HTERT RPE-1 (cell line): ENCODE data around the gene ANKAR.
"Not testable (repeated sequence)": the region's sequence is repeated elsewhere in the genome, so short reads cannot be mapped to it uniquely, and the experiment has no call there.

Experiments used
- in situ Hi-C: fragments of 300-500 bp; cut with MboI; formaldehyde crosslinking; loops from 4 replicates; pipeline ENCODE4 v1.14.3; 2020; ENCODE audit warnings: low sequenced_read_pairs

The ANKAR gene

DNA sequence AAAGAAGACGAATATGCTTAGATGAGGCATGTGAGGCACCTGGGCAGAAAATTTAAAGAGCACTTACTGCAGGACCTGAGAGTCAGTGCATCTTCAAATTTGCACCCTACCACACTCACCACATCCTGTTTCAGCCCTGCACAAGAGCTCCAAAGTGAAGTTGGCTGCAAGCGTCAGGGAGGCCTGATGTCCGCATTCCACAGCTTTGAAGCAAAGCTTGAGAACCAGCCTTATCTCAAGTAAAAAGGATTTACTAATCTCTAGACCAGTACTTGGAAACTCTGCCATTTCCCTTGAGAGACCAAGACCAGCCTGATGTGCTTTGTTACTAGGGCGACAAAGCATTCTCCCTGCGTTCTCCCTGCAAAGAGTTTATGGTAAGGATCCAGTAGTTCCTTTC is 16.6 kb upstream of the ANKAR start:
- in situ Hi-C loops = no loop called here

DNA sequence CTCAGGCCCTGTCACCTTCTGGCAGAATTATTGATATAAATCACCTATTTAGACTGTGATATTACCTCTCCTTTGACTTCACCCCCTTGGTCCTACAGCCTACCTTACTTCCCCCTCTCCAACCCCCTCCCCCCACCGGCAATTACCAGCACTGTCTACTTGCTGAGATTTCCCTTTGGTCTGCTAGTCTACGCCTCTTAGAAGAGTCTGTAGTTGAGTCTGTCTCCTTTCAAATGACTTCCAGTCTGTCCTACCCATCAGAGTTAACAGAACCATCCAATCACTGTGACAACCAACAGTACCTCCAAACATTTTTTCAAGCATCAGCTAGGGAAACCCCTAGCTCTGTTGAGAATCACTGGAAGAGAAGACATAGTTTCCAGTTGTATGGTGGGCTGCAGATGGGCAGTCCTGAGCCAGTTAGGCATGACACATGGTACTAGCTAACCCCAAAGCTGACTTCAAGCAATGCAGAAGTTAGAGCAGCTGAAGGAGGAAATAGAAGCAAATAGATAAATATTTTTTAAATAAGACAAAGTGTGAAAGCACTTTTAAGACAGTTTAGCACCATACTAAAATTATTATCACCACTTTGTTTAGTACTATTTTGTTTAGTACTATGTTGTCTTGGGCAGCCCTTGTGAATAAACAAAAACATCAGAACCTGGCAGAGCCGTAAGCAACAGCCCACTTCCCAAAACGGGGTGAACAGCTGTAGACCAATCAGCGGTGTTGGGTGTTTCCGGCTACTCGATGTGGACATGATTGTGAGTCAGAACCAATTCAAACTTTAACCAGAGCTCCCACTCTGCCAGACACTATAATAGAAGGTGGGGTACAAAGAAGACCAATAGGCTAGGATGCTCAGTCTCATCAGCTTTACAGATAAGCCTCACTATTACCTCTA is 15.9 kb upstream of the ANKAR start:
- in situ Hi-C loops = no loop called here

DNA sequence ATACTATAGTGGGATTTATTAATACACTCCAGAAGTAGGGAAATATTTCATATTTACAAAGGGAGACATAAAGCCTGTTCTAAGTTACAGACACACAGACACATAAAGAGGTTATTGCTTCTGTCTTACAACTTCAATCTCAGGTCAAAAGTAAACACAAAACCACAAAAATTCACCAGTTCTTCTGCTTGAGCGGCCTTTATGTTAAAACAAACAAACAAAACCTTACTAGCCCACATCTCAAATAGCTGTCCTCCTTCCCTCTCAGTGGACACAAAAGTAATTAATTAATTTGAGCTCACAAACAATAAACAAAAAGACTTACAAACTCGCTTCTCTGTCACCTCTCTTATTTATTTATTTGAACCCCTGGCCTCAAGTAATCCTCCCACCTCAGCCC is 14.7 kb upstream of the ANKAR start:
- in situ Hi-C loops = no loop called here

DNA sequence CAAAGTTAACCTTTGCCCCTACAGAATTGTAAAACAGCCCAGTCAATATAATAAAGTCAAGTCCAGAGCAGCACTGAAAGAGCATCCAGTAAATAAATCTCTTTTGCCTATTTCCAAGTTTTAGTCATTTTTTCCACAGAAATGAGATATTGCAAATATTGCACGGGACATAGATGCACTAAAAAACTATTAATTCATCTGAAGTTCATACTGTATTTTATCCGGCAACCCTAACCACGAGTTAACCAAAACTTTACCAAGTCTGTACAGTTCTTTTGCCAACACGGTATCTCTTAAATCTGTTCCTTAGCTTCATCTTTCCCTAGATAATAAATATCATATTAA is 13.7 kb upstream of the ANKAR start:
- in situ Hi-C loops = no loop called here

DNA sequence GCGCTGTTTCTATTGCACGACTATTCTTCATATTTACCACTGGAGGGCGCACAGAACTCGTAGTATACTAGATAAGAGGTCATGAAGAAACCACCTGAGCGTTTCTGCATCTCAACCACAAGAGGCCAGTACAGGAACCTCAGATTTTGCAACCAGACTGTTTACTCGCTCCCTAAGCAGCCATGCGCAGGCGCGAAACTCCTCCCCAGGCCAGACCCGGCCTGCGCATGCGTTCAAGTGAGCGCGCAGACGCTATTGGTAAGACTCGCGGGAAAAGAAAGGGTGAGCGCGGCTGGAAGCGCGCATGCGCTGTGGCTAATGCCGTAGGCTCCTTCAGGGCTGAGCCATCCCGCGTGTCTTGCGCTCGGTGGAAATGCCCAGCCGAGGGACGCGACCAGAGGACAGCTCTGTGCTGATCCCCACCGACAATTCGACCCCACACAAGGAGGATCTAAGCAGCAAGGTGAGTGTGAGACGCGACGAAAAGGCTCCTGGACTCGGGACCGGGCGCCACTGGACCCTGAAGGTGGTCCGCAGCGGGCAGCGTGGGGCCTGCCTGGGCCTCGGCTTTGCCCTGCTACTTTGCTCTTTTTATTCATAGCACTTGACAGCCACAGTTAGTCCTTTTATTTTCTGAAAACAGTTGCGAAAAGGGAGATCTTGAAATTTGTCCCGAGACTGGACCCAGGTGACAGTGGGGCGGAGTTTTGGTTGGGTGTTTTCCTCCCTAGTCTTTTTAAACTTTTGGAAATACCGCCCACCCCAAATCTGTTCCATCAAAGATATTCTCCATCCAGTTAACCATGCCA is 13.1 kb upstream of the ANKAR start, which contains the start of gene ASNSD1:
Gene ASNSD1, plus strand, starts transcription at position 312 of the 809 bp plus-strand sequence. CDS start 4,674 bp downstream, outside the sequence.
- in situ Hi-C loops = no loop called here

DNA sequence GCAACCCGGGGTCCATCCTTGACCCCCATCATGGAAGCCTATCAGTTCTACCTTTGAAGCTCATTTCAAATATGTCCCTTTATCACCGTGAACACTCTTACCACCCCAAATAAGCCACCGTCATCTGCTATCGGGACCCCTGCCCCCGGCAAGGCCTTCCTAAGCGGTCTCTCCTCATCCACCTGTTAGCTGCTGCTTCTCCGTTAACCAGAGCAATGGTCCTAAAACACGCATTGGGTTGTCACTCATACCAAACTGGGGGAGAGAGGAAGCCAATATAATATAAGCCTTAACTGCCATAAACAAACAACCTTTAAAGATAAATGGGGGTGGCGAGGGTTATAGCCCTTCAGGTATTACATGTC is 12.5 kb upstream of the ANKAR start:
- in situ Hi-C loops = no loop called here

DNA sequence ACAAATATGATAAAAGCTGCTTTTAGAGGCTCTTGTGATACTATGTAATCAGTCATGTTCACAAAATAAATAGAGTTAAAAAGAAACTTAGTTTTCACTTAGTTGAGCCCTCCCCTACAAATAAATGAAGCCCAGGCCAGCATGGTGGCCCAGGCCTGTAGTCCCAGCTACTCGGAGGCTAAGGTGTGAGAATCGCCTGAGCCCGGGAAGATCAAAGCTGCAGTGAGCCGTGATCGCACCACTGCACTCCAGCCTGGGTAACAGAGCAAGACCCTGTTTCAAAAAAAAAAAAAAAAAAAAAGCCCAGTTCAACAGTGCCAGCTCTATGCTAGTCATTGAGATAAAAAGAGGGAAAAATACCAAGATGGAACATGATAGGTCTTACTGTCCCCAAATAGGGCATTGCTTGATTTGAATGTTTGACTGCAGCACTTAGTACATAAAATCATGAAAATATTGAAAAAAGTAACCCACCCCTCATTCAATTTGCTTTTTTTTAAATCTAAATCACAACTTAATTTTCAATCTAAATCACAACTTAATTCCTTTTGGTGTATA is 11.7 kb upstream of the ANKAR start:
- in situ Hi-C loops = no loop called here

DNA sequence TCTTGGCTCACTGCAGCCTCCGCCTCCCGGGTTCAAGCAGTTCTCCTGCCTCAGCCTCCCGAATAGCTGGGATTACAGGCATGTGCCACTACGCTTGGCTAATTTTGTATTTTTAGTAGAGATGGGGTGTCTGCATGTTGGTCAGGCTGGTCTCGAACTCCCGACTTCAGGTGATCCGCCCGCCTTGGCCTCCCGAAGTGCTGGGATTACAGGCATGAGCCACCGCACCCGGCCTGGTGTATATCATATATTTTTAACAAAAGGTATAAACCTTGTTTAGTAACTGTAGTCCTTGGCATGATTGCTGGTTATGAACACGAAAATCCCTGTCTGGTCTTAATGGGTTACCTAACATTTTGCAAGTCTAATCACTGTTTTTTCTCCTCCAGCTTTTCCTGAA is 11.2 kb upstream of the ANKAR start:
- in situ Hi-C loops = not testable (repeated sequence)

DNA sequence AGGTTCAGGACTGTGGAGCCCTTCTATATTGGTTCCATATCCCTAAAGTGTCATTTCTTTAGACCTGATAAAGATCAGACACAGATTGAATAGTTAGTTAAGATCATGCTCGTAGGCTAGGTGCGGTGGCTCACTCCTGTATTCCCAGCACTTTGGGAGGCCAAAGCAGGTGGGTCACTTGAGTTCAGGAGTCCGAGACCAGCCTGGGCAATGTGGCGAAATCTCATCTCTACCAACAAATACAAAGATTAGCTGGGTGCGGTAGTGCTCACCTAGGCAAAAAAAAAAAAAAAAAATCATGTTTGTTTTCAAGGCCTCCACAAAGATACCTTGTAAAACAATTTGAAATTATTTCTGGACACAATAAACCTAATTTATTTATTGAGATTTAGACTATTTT is 4.6 kb upstream of the ANKAR start:
- in situ Hi-C loops = no loop called here

DNA sequence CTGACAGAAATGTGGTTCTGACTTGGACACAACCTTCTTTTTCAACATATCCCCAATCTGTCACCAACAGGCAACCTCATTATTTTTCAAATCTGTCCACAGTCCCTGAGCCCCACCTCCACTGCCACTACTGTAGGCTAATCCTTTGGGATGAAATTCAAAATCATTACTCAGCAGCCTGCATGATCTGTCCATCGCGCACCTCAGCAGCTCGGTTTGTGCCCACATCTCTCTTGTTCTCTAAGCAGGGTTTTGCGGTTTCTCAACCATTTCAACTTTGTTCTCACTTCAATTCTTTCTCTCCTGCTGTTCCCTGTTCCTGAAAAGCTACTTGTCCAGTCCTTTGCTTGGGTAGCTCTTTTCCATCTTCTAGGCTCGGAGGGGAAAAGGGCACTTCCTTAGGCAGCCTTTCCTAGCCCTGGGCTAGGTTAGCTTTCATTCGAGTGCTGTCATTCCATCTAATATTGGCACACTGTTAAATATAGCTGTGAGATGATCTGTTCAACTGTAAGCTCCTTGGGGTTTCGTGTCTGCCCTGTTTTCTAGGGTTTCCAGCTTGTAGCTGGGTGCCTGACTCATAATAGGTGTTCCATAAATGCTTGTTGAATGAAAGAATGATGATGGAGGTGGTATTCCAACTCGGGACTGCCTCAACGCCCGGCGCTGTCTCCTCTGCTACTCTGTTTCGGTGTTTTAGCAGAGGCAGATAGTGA is 653 bp upstream of the ANKAR start:
- in situ Hi-C loops = no loop called here

DNA sequence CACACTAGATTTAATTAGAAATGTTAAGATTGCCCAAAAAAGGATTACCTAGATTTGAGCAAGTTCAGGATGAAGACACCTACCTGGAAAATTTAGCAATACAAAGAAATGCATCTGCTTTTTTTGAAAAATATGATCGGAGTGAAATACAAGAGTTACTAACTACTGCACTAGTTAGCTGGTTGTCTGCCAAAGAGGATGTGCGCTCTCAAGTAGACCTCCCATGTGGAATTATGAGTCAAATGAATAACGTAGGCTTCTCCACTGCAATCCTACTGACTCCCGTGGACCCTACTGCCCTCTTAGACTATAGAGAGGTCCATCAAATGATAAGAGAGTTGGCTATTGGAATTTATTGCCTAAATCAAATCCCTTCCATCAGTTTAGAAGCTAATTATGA is 2.0 kb downstream of the ANKAR start:
- in situ Hi-C loops = no loop called here

DNA sequence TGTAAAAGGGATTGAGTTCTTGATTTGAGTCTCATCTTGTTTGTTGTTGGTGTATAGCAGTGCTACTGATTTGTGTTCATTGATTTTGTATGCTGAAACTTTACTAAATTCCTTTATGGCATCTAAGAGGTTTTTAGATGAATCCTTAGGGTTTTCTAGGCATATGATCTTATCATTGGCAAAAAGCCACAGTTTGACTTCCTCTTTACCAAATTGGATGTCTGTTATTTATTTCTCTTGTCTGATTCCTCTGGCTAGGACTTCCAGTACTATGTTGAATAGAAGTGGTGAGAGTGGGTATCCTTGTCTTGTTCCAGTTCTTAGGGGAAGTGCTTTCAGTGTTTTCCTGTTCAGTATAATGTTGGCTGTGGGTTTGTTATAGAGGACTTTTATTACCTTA is 4.8 kb downstream of the ANKAR start:
- in situ Hi-C loops = no loop called here

DNA sequence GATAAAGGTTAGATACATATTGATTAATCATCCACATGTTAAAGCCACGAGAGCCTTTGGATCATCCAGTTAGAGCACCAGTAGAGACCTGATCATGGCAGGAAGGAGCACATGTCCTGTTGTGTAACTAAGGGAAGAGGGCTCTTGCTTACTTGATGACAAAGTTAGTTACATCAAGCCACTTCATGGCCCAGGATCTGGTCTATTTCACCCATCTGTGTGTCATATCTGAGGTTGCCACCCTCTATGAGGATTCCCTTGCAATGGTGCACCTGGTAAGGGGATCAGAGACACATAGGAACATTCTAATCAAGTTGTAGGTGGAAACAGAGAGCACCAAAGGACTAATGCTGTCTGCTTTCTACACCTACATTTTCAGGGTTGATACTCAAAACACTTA is 6.7 kb downstream of the ANKAR start:
- in situ Hi-C loops = no loop called here

DNA sequence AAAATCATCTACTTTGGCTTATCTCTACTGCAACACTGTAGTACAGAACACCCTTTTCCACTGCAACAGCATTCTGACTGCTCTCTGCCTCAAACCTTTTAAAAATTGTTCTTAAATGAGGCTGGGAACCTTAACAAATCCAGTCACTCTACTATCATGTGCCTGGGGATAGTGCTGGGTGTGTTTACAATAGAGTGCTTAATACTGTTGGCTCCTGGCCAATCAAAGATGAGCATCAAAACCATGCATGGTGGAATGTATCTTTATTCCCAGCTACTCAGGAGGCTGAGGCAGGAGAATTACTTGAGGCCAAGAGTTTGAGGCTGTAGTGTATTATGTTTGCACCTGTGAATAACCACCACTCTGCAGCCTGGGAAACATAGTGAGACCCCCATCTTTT is 7.4 kb downstream of the ANKAR start:
- in situ Hi-C loops = no loop called here

DNA sequence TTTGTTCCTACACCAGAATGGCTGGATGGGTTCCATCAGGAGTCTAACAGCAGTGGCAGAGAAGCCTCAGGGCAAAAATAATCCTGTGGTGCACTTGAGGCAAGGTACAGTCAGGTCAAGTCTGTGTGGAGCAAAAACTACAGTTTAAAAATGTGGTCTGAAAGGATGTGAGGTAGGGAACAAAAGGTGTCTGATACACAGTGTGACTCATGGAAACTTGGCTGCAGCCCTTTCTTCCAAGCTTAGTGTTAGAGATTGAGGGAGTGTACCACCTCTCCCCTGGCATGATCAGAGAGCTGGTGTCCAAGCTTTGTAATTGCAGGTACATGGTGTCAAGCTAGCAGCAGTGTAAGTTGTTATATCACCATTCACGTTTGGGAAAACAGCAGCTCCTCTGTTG is 8.9 kb downstream of the ANKAR start:
- in situ Hi-C loops = no loop called here

DNA sequence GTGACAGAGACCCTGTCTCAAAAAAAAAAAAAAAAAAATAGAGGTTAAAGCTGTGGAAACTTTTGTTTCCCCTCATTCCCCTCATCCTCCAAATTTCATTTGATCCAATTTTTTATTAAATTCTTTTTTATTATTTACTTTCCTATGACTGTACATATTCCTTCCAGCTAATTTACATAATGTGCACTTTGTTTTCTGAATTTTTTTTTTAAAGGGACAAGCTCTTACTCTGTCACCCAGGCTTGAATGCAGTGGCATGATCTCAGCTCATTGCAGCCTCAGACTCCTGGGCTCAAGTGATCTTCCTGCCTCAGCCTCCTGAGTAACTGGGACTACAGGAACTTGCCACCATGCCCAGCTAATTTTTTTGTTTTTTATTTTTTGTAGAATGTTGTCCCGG is 10.3 kb downstream of the ANKAR start:
- in situ Hi-C loops = no loop called here

DNA sequence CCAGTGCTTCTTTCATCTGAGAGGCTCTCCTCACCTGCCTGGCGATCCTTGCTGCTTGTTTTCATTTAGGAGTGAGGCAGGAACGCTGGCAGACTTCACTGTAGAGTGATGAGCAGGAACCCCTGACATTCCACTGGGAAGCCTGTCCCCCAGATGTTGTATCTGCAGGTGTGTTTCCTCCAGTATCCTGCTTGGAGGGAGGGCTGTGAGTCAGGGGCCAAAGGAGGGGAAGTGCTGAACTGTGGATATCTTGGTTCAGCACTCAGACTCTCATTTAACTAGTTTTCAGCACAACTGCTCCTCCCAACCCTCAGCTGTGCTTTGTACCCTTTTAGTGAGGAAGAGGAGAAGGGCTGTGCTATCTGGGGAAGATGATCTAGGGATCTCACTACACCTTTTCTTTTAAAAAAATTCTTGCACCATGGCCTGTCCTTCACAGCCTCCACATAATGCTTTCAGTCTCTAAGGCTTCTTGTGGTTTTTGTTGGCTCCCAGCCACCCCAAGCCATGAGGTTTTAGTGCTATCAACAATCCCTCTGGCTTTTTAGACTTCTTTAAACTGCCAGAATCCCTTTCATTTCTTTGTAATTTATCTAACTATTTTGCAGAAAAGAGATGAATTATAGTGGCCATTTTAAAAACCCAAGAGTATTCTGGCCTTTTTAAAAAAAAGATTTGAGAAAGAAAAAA is 11.2 kb downstream of the ANKAR start:
- in situ Hi-C loops = no loop called here

DNA sequence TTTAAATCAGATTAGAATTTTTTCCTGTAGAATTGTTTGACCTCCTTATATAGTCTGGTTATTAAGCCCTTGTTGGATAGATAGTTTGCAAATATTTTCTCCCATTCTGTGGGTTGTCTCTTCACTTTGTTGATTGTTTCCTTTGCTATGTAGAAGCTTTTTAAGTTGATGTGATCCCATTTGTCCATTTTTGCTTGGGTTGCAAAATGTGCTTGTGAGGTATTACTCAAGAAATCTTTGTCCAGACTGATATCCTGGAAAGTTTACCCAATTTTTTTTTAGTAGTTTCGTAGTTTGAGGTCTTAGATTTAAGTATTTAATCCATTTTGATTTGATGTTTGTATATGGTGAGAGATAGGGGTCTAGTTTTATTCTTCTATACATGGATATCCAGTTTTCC is 13.3 kb downstream of the ANKAR start:
- in situ Hi-C loops = not testable (repeated sequence)

DNA sequence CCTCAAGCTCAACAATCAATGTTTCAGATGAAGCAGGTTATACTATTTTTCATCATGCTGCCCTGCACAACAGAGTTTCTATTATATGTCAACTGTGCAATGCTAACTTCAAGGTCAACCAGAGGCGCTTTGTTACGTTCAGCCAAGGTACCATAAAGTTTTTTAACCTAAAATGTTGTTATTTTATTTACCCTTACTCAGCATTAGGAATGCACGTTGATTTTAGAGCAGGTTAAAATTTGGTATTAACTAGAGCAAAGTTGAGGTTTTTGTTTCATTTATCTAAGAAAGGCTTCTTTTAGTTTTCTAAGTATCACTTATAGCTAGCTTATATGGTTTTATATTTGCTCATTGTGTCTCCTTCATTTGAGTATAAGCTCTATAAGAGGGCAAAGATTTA is 21.8 kb downstream of the ANKAR start:
- in situ Hi-C loops = no loop called here

DNA sequence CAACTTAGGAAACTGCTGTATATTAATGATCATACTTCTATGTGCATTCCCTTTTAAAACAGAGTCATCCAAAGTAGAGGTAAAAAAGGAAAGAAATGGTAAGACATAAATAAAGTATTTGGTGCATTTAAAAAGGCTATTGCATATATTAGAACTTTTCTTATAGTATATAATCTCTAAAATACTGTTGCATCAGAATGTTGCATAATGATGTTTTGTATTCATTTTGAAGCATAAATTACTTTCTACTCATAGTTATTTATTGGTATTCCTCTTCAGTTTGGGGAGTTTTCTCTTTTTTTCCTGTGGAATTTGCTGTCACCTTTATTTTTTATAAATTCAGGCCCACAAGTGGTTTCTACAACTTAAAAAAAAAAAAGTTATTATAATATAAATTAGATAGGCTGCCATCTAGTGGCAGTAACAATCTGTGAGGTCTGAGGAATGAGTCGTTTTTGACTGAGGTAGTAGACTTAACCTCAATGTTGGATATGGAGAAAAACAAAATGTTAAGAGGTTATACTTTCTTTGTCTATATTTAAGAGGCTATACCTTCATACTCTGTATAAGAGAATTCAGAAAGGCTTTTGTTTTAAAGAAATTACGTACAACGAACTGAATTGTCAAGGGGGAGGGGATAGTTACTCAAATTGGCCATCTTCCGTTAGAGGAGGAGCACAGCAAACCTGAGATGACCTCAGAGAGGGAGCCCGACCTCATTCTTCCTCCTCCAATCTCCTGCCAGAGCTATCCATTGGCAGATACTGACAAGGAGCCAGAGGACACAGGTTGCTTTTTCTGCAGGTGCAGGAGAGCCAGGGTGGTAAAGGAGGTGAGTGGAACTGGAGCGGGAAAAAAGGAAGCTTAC is 23.8 kb downstream of the ANKAR start:
- in situ Hi-C loops = no loop called here
